ENCODE data around the gene ATE1. TPM values are rescaled to one million over a fixed set of nuclear protein-coding genes. Genes with fewer than 3 reads are reported as not detected.

ATE1 gene
- total and polyA plus RNA-seq, 2 donors (not counting 3 experiments of a cell fraction or from before 2014, with no cell fraction given): 8.7 to 27.1 TPM

- no peak for DNase-seq (ENCODE audit: low read depth, low spot score)
- Histone ChIP-seq H3K36me3 (ENCODE audit: control insufficient read depth in 2 of 2, extremely low read depth in 1 of 2, insufficient read depth in 2 of 2, low read length in 2 of 2) (no peaks in the 10 kb centered on the region), H3K27me3 (ENCODE audit: control insufficient read depth in 2 of 2, insufficient read depth in 2 of 2, low read length in 2 of 2) (no peaks in the 10 kb centered on the region), H2AFZ (ENCODE audit: low read depth, low read length) (no peak overlapping the region), H3K9ac (replicated peaks; ENCODE audit: extremely low read depth, insufficient read depth, low read length) (no peak overlapping the region), H3K4me3 (replicated peaks in 1 of 3; ENCODE audit: insufficient read depth in 1 of 3, low read depth in 1 of 3, low read length in 3 of 3) (no peak overlapping the region), H3K79me2 (ENCODE audit: control insufficient read depth, insufficient read depth, low read length) (no peaks in the 10 kb centered on the region), H4K20me1 (replicated peaks; ENCODE audit: control insufficient read depth, extremely low read depth, insufficient read depth, low read length) (no peaks in the 10 kb centered on the region), H3K27ac (ENCODE audit: insufficient read depth, low read depth, low read length) (no peak overlapping the region), H3K9me3 (replicated peaks; ENCODE audit: control insufficient read depth, insufficient read depth, low read length) (no peaks in the 10 kb centered on the region), H3K9me1 (replicated peaks; ENCODE audit: control insufficient read depth, extremely low read depth, insufficient read depth, low read length) (no peaks in the 10 kb centered on the region), H3K4me2 (ENCODE audit: insufficient read depth, low read length) (no peak overlapping the region), H3K4me1 (ENCODE audit: control insufficient read depth, extremely low read depth, insufficient read depth, low read length) (no peaks in the 10 kb centered on the region)
- no peak for TF ChIP-seq POLR2A (IDR thresholded peaks at IDR 0.05; ENCODE audit: low read depth, low read length)
- no peak for TF ChIP-seq CTCF (IDR thresholded peaks at IDR 0.05; ENCODE audit: extremely low read depth in 1 of 2, insufficient read depth in 1 of 2, low read depth in 1 of 2, low read length in 2 of 2)
- TF ChIP-seq POLR2AphosphoS5 (IDR thresholded peaks at IDR 0.05; ENCODE audit: insufficient read depth, low read depth, low read length): no peak
- no peak for TF ChIP-seq MAX (IDR thresholded peaks at IDR 0.05; ENCODE audit: insufficient read depth, insufficient read length)
- no peak for TF ChIP-seq EZH2 (IDR thresholded peaks at IDR 0.05; ENCODE audit: borderline replicate concordance, low read depth, low read length, severe bottlenecking)
- TF ChIP-seq GATA2 (IDR thresholded peaks at IDR 0.05; ENCODE audit: insufficient read depth, insufficient read length, low read depth, low read length): no peak
- no peak for TF ChIP-seq MYC (IDR thresholded peaks at IDR 0.05; ENCODE audit: low read depth, low read length)
- no peak for TF ChIP-seq FOS (IDR thresholded peaks at IDR 0.05; ENCODE audit: borderline replicate concordance, insufficient read depth, low read length)
- no peak for TF ChIP-seq JUN (IDR thresholded peaks at IDR 0.05; ENCODE audit: borderline replicate concordance, insufficient read depth, insufficient read length, low read depth)
- no peak for FAIRE-seq
- dilution Hi-C loops (cut with MboI; ENCODE audit: extremely low pct_ligation_motif_present, low sequenced_read_pairs) (no loop called here), intact Hi-C loops (cut with micrococcal nuclease) (no loop called here)
- no TSS peak for BruUV-seq (replicated peaks)
- CTCF ChIA-PET: no interaction called here
- POLR2A ChIA-PET: no interaction called here
These were observed 229.5 kb downstream of the ATE1 start for GRCh38 chr10:121698336-121698735.
